H1 (cell line): ENCODE data around the gene C4B. TPM values are rescaled to one million over a fixed set of nuclear protein-coding genes. Genes with fewer than 3 reads are reported as not detected.

Experiments
- CTCF ChIA-PET: fragments of 300-600 bp; sonication (Branson Sonifier 250); formaldehyde crosslinking; loops from one replicate; lab custom pipeline; 2021; ENCODE audit not compliant: partially characterized antibody; lab: Charles Lee
- POLR2A ChIA-PET: fragments of 300-600 bp; sonication (Branson Sonifier 250); formaldehyde crosslinking; loops from one replicate; lab custom pipeline; 2021; ENCODE audit warnings: inconsistent platforms; ENCODE audit not compliant: partially characterized antibody; lab: Charles Lee
- DNase-seq, 2 experiments: peaks; one replicate each; pipeline versions ENCODE4 v3.0.0 to v3.0.0-alpha.2; 2010 to 2022; ENCODE audit warnings: low spot score in 2 of 2, low read depth in 1 of 2, mixed read lengths in 1 of 2
- FAIRE-seq: peaks from 2 replicates; lab custom pipeline; 2011; peaks lifted over from hg19 to GRCh38; lab: Jason Lieb, UNC
- H2AFZ ChIP-seq: 2 replicates; pipeline ENCODE4 v1.8.1; 2012; ENCODE audit warnings: low read length, inconsistent platforms
- H2AK5ac ChIP-seq: 2 replicates; pipeline ENCODE4 v1.6.1; 2013; ENCODE audit warnings: low read depth, low read length
- H2BK120ac ChIP-seq: replicated peaks from 2 replicates; pipeline ENCODE3; 2013; ENCODE audit warnings: low read depth, low read length, inconsistent platforms
- H2BK12ac ChIP-seq: 2 replicates; pipeline ENCODE4 v1.6.1; 2013; ENCODE audit warnings: low read depth, low read length
- H2BK15ac ChIP-seq: 2 replicates; pipeline ENCODE4 v1.6.1; 2013; ENCODE audit warnings: low read length
- H2BK20ac ChIP-seq: 2 replicates; pipeline ENCODE4 v1.6.1; 2013; ENCODE audit warnings: low read length
- H2BK5ac ChIP-seq: 2 replicates; pipeline ENCODE4 v1.6.1; 2013; ENCODE audit warnings: low read depth, low read length
- H3K14ac ChIP-seq: 2 replicates; pipeline ENCODE4 v1.6.1; 2013; ENCODE audit warnings: inconsistent platforms; ENCODE audit not compliant: insufficient read length
- H3K18ac ChIP-seq: 2 replicates; pipeline ENCODE4 v1.6.1; 2013; ENCODE audit warnings: low read length; ENCODE audit errors: extremely low read depth
- H3K23ac ChIP-seq: 2 replicates; pipeline ENCODE4 v1.6.1; 2013; ENCODE audit warnings: inconsistent platforms; ENCODE audit not compliant: insufficient read length
- H3K23me2 ChIP-seq: 2 replicates; pipeline ENCODE4 v1.6.1; 2013; ENCODE audit warnings: low read depth, low read length
- H3K27ac ChIP-seq: 2 replicates; pipeline ENCODE4 v1.6.1; 2011; ENCODE audit warnings: low read depth, low read length, inconsistent platforms
- H3K27me3 ChIP-seq, 4 experiments: replicated peaks in 1 of 4; 1 replicate in 1 of 4; 2 replicates in 3 of 4; pipeline versions ENCODE4 v1.6.1 to v1.8.1; 2011 to 2013; ENCODE audit warnings: low read length in 3 of 4, mild to moderate bottlenecking in 3 of 4, inconsistent platforms in 2 of 4, mixed read lengths in 2 of 4, moderate library complexity in 1 of 4; ENCODE audit not compliant: control insufficient read depth in 3 of 4, insufficient read depth in 3 of 4; ENCODE audit errors: extremely low read depth in 1 of 4
- H3K36me3 ChIP-seq, 4 experiments: 2 replicates each; pipeline versions ENCODE4 v1.6.1 to v1.8.1; 2011 to 2013; ENCODE audit warnings: mild to moderate bottlenecking in 4 of 4, low read length in 3 of 4, moderate library complexity in 2 of 4, control low read depth in 1 of 4, inconsistent platforms in 1 of 4; ENCODE audit not compliant: insufficient read depth in 4 of 4, control insufficient read depth in 2 of 4
- H3K4ac ChIP-seq: replicated peaks from 2 replicates; pipeline ENCODE3; 2013; ENCODE audit warnings: low read length, low read depth, mixed read lengths, inconsistent platforms; ENCODE audit not compliant: insufficient read length
- H3K4me1 ChIP-seq, 4 experiments: replicated peaks in 1 of 4; 1 replicate in 1 of 4; 2 replicates in 3 of 4; pipeline versions ENCODE4 v1.6.1 to v1.8.1; 2011 to 2013; ENCODE audit warnings: low read length in 3 of 4, inconsistent platforms in 2 of 4, mixed read lengths in 1 of 4; ENCODE audit not compliant: insufficient read depth in 4 of 4, control insufficient read depth in 3 of 4
- H3K4me2 ChIP-seq, 2 experiments: 2 replicates each; pipeline versions ENCODE4 v1.6.1 to v1.8.1; 2011 to 2013; ENCODE audit warnings: low read depth in 2 of 2, low read length in 2 of 2, control low read depth in 1 of 2, inconsistent platforms in 1 of 2, mild to moderate bottlenecking in 1 of 2; ENCODE audit not compliant: insufficient read depth in 1 of 2
- H3K4me3 ChIP-seq, 4 experiments: fragments of 200-600, 300-600 bp in 1 of 4; sonication (generic), shearing (Covaris generic), sonication (Bioruptor Twin) in 1 of 4; 2 replicates each; pipeline versions ENCODE4 v1.5.1 to v1.8.1; 2011 to 2016; ENCODE audit warnings: low read length in 4 of 4, low read depth in 3 of 4, control low read depth in 2 of 4, inconsistent platforms in 2 of 4, mild to moderate bottlenecking in 2 of 4, mixed read lengths in 1 of 4, moderate library complexity in 1 of 4; ENCODE audit not compliant: insufficient read depth in 2 of 4; ENCODE audit errors: extremely low read depth in 1 of 4
- H3K56ac ChIP-seq: replicated peaks from 2 replicates; pipeline ENCODE3; 2013; ENCODE audit warnings: low read depth, mild to moderate bottlenecking, mixed read lengths, low read length, inconsistent platforms; ENCODE audit not compliant: insufficient read length
- H3K79me1 ChIP-seq: 2 replicates; pipeline ENCODE4 v1.6.1; 2013; ENCODE audit warnings: low read depth, low read length, control low read depth
- H3K79me2 ChIP-seq, 2 experiments: 2 replicates each; pipeline versions ENCODE4 v1.6.1 to v1.8.1; 2012 to 2013; ENCODE audit warnings: low read length in 2 of 2, mild to moderate bottlenecking in 2 of 2, inconsistent platforms in 1 of 2; ENCODE audit not compliant: insufficient read depth in 2 of 2, control insufficient read depth in 1 of 2
- H3K9ac ChIP-seq, 4 experiments: replicated peaks in 1 of 4; 1 replicate in 1 of 4; 2 replicates in 3 of 4; pipeline versions ENCODE4 v1.6.1 to v1.8.1; 2011 to 2013; ENCODE audit warnings: low read depth in 3 of 4, low read length in 3 of 4, control low read depth in 2 of 4, mild to moderate bottlenecking in 2 of 4, moderate library complexity in 2 of 4, inconsistent platforms in 1 of 4; ENCODE audit errors: extremely low read depth in 1 of 4
- H3K9me3 ChIP-seq, 2 experiments: 2 replicates each; pipeline versions ENCODE4 v1.6.1 to v1.8.1; 2012 to 2013; ENCODE audit warnings: mild to moderate bottlenecking in 2 of 2, moderate library complexity in 2 of 2, control low read depth in 1 of 2, inconsistent platforms in 1 of 2, low read depth in 1 of 2, low read length in 1 of 2, mixed read lengths in 1 of 2; ENCODE audit not compliant: insufficient read depth in 2 of 2
- H4K20me1 ChIP-seq, 2 experiments: replicated peaks in 1 of 2; 2 replicates each; pipeline versions ENCODE3 to v1.8.1; 2011 to 2013; ENCODE audit warnings: inconsistent platforms in 2 of 2, low read length in 2 of 2, mild to moderate bottlenecking in 1 of 2; ENCODE audit not compliant: insufficient read depth in 2 of 2, control insufficient read depth in 1 of 2
- H4K5ac ChIP-seq: 2 replicates; pipeline ENCODE4 v1.6.1; 2013; ENCODE audit warnings: low read length, low read depth, mixed read lengths, inconsistent platforms; ENCODE audit not compliant: insufficient read length
- H4K8ac ChIP-seq: 2 replicates; pipeline ENCODE4 v1.8.0; 2013; ENCODE audit warnings: mild to moderate bottlenecking, moderate library complexity, low read length, inconsistent platforms; ENCODE audit not compliant: insufficient read depth; ENCODE audit errors: extremely low read depth
- H4K91ac ChIP-seq: replicated peaks from 2 replicates; pipeline ENCODE3; 2013; ENCODE audit warnings: low read length, mixed read lengths, inconsistent platforms; ENCODE audit not compliant: insufficient read length
- EZH2 ChIP-seq: fragments of 200-600 bp; sonication (generic); IDR thresholded peaks from 2 replicates; pipeline ENCODE4 v1.7.1; 2012; ENCODE audit warnings: low read depth, mild to moderate bottlenecking, moderate library complexity, low read length, inconsistent platforms; ENCODE audit not compliant: severe bottlenecking
- GTF2F1 ChIP-seq: IDR thresholded peaks from 2 replicates; pipeline ENCODE4 v1.6.1; 2012; ENCODE audit warnings: low read depth, low read length, improper control_type of control experiment, borderline replicate concordance
- JUND ChIP-seq: IDR thresholded peaks from 2 replicates; pipeline ENCODE4 v1.6.1; 2011; ENCODE audit warnings: mild to moderate bottlenecking, improper control_type of control experiment, low read length
- POLR2A ChIP-seq, 2 experiments: IDR thresholded peaks; 1 replicate in 1 of 2; 2 replicates in 1 of 2; pipeline ENCODE4 v1.6.1; 2011; ENCODE audit warnings: low read depth in 2 of 2, low read length in 2 of 2, mild to moderate bottlenecking in 2 of 2; ENCODE audit errors: control extremely low read depth in 1 of 2
- POU5F1 ChIP-seq: IDR thresholded peaks from 2 replicates; pipeline ENCODE4 v1.6.1; 2011; ENCODE audit warnings: low read depth, mild to moderate bottlenecking, low read length, moderate library complexity
- SP2 ChIP-seq: IDR thresholded peaks from 2 replicates; pipeline ENCODE4 v1.6.1; 2012; ENCODE audit warnings: mild to moderate bottlenecking, low read length, inconsistent platforms
- SUZ12 ChIP-seq: fragments of 200-600 bp; sonication (generic); IDR thresholded peaks from 2 replicates; pipeline ENCODE4 v1.6.1; 2012; ENCODE audit warnings: mild to moderate bottlenecking, inconsistent platforms, low read length, moderate library complexity, mixed read lengths
- WGBS, 2 experiments: shearing (Covaris generic) in 1 of 2; methylation state at CpG; one replicate each; pipeline versions ENCODE4 v1.1.6 to v1.1.7; 2013 to 2015; ENCODE audit warnings: low lambda C conversion rate in 2 of 2, mixed read lengths in 2 of 2, inconsistent platforms in 1 of 2, low coverage in 1 of 2, missing lambda C conversion rate in 1 of 2; ENCODE audit not compliant: insufficient replicate concordance in 2 of 2, insufficient coverage in 1 of 2, insufficient read length in 1 of 2; ENCODE audit errors: extremely low coverage in 1 of 2, missing lambda C conversion rate in 1 of 2; 5-methylcytosine and 5-hydroxymethylcytosine counted together
- polyA plus RNA-seq, 7 experiments: library from polyadenylated mRNA; depleted of rRNA in 3 of 7; stranded (reverse) in 5 of 7; unstranded in 2 of 7; fragments of >200 nt in 5 of 7; fragments of 200-250 nt in 2 of 7; gene quantifications; 1 replicate in 5 of 7; 2 replicates in 1 of 7; 4 replicates in 1 of 7; pipeline versions ENCODE4 v1.2.1 to v1.2.3, GENCODE V29; 2011 to 2013; ENCODE audit warnings: missing spikeins in 2 of 7, mixed read lengths in 2 of 7
- total RNA-seq: library from RNA; stranded (reverse); fragmentation: NEBNext Ultra II Directional; extraction: Animal tissue kit (Norgen Biotek cat#: 25700); gene quantifications from 2 replicates; pipeline ENCODE4 v1.2.1, GENCODE V29; 2021

Gene C4B
- total and polyA plus RNA-seq, 2 of the 8 experiments (the other 6 are each of a cell fraction or from before 2014, with no cell fraction given), result 0.74 to 3.5 TPM

DNA sequence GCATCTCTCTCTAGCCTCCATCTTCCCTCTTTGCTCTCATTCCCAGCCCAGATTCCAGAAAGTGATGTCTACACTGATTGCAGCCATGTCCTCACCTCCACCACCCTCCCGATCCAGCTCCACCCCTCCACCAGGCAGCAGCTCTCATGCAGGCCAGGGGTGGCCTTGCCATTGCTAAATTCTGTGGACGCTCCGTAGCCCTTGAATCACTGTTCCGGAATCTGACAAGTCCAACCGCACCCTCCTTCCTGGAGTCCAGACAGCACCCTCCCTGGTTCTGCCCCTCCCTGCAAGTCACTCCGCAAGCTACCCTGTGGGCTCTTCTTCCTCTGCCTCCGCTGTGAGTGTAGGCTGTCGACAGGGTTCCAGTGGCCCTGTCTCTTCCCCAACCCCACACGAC lies 68.3 kb downstream of the C4B start:
- H3K18ac ChIP-seq, result no peak overlapping the region
- no peak overlapping the region; the same call in 1 of the 2 replicates for H2BK5ac ChIP-seq
- H4K8ac ChIP-seq, result no peak overlapping the region
- no peak overlapping the region for H2AK5ac ChIP-seq
- H2BK12ac ChIP-seq, result no peak overlapping the region
- H3K4me3 ChIP-seq, result no peak overlapping the region
- TF ChIP-seq SP2, result no peak
- TF ChIP-seq POLR2A (IDR thresholded peaks at IDR 0.05; ENCODE audit: control extremely low read depth in 1 of 2, low read depth in 2 of 2, low read length in 2 of 2), result no peak
- TF ChIP-seq SUZ12, result no peak
- no peak for TF ChIP-seq GTF2F1
- TF ChIP-seq POU5F1, result no peak
- TF ChIP-seq EZH2, result no peak
- TF ChIP-seq JUND, result no peak
- no peaks in the 10 kb centered on the region; the same call in 1 of the 2 replicates for H3K79me1 ChIP-seq
- CTCF ChIA-PET, result interaction anchor here (0.8 to 4.8 kb wide), 5 partner anchors 10 to 35 kb away, joined by 3 to 30 read pairs (median 4); no protein-coding TSS in a partner anchor
- POLR2A ChIA-PET, result interaction anchor here (1.0 to 1.5 kb wide), 2 partner anchors 29 to 35 kb away, joined by 3 read pairs; no protein-coding TSS in a partner anchor
- no peak overlapping the region for H3K14ac ChIP-seq
- 88% methylated on average over 9 of the region's 9 CpGs; no CpG with 5 or more reads in 1 of the 2 experiments for WGBS, 2 experiments
- H2BK15ac ChIP-seq, result no peak overlapping the region
- H3K36me3 ChIP-seq, result no peaks in the 10 kb centered on the region
- no peaks in the 10 kb centered on the region for H3K79me2 ChIP-seq
- H3K4me1 ChIP-seq, result peaks cover 0 to 10% (median 3%) of the 10 kb centered on the region in 4 experiments; a peak in 4 of 7 replicates
- H3K23ac ChIP-seq, result no peak overlapping the region
- no peak overlapping the region for H3K4me2 ChIP-seq
- DNase-seq (no peak), FAIRE-seq (no peak)
- no peak overlapping the region for H2AFZ ChIP-seq
- no peak overlapping the region for H3K27ac ChIP-seq
- no peaks in the 10 kb centered on the region for H3K9me3 ChIP-seq
- H4K91ac ChIP-seq, result no peak overlapping the region
- H3K56ac ChIP-seq, result no peak overlapping the region
- no peak overlapping the region for H3K9ac ChIP-seq
- H4K20me1 ChIP-seq, result no peaks in the 10 kb centered on the region
- H2BK20ac ChIP-seq, result no peak overlapping the region
- H3K27me3 ChIP-seq, result peaks cover 0 to 13% (median 11%) of the 10 kb centered on the region in 4 experiments; a peak in 5 of 7 replicates
- no peaks in the 10 kb centered on the region; the same call in 1 of the 2 replicates for H3K23me2 ChIP-seq
- no peak overlapping the region for H3K4ac ChIP-seq
- H4K5ac ChIP-seq, result no peak overlapping the region
- no peak overlapping the region for H2BK120ac ChIP-seq
